Mesenchymal stem cell (in vitro differentiated cells and primary cell): Measurements from ENCODE around the gene SLC26A4.

Source experiments
- DNase-seq: peaks from one replicate; pipeline ENCODE4 v3.0.0-alpha.2; 2013
- H2AFZ ChIP-seq: one replicate; pipeline ENCODE4 v1.6.1; 2013; ENCODE audit warnings: low read depth, mild to moderate bottlenecking, control low read depth, inconsistent platforms, low read length, moderate library complexity
- H2AK5ac ChIP-seq: 2 replicates; pipeline ENCODE4 v1.6.1; 2013; ENCODE audit warnings: low read length, moderate library complexity, mild to moderate bottlenecking, inconsistent platforms; ENCODE audit not compliant: severe bottlenecking
- H2BK120ac ChIP-seq: one replicate; pipeline ENCODE4 v1.6.1; 2013; ENCODE audit warnings: low read depth, mild to moderate bottlenecking, inconsistent platforms, low read length, moderate library complexity
- H2BK12ac ChIP-seq, 2 experiments: one replicate each; pipeline ENCODE4 v1.6.1; 2013; ENCODE audit warnings: inconsistent platforms in 2 of 2, low read length in 2 of 2, mild to moderate bottlenecking in 2 of 2, moderate library complexity in 2 of 2, control low read depth in 1 of 2
- H2BK15ac ChIP-seq: one replicate; pipeline ENCODE4 v1.6.1; 2013; ENCODE audit warnings: mild to moderate bottlenecking, low read depth, inconsistent platforms; ENCODE audit not compliant: poor library complexity, severe bottlenecking
- H2BK5ac ChIP-seq: 2 replicates; pipeline ENCODE4 v1.6.1; 2013; ENCODE audit warnings: low read depth, mild to moderate bottlenecking, low read length, control low read depth, inconsistent platforms; ENCODE audit not compliant: poor library complexity, severe bottlenecking
- H3K14ac ChIP-seq, 2 experiments: one replicate each; pipeline ENCODE4 v1.6.1; 2013; ENCODE audit warnings: inconsistent platforms in 2 of 2, low read length in 2 of 2, control low read depth in 1 of 2, mild to moderate bottlenecking in 1 of 2, moderate library complexity in 1 of 2
- H3K18ac ChIP-seq, 2 experiments: one replicate each; pipeline ENCODE4 v1.6.1; 2013; ENCODE audit warnings: inconsistent platforms in 2 of 2, low read length in 2 of 2, control low read depth in 1 of 2, low read depth in 1 of 2, mild to moderate bottlenecking in 1 of 2
- H3K23ac ChIP-seq, 2 experiments: one replicate each; pipeline ENCODE4 v1.6.1; 2013; ENCODE audit warnings: inconsistent platforms in 2 of 2, low read length in 2 of 2, mild to moderate bottlenecking in 2 of 2, moderate library complexity in 2 of 2, control low read depth in 1 of 2
- H3K27ac ChIP-seq: 2 replicates; pipeline ENCODE4 v1.5.1; 2013; ENCODE audit warnings: mild to moderate bottlenecking, moderate library complexity, low read length, control low read depth, inconsistent platforms; ENCODE audit not compliant: poor library complexity, severe bottlenecking
- H3K27me3 ChIP-seq, 2 experiments: 2 replicates each; pipeline versions ENCODE4 v1.6.1 to v1.7.0; 2013; ENCODE audit warnings: low read length in 2 of 2, mild to moderate bottlenecking in 2 of 2, moderate library complexity in 2 of 2, control low read depth in 1 of 2, inconsistent platforms in 1 of 2; ENCODE audit not compliant: control insufficient read depth in 1 of 2, insufficient read depth in 1 of 2
- H3K36me3 ChIP-seq, 2 experiments: 2 replicates each; pipeline versions ENCODE4 v1.6.1 to v1.7.0; 2013; ENCODE audit warnings: low read length in 2 of 2, control low read depth in 1 of 2, inconsistent platforms in 1 of 2, low read depth in 1 of 2, mild to moderate bottlenecking in 1 of 2; ENCODE audit not compliant: insufficient read depth in 2 of 2, control insufficient read depth in 1 of 2
- H3K4ac ChIP-seq, 2 experiments: one replicate each; pipeline ENCODE4 v1.6.1; 2013; ENCODE audit warnings: inconsistent platforms in 2 of 2, low read length in 2 of 2, mild to moderate bottlenecking in 2 of 2, moderate library complexity in 2 of 2, control low read depth in 1 of 2, low read depth in 1 of 2
- H3K4me1 ChIP-seq: 2 replicates; pipeline ENCODE4 v1.6.1; 2013; ENCODE audit warnings: low read depth, low read length, control low read depth; ENCODE audit not compliant: control insufficient read depth, insufficient read depth
- H3K4me2 ChIP-seq: 2 replicates; pipeline ENCODE4 v1.6.1; 2013; ENCODE audit warnings: low read length, mild to moderate bottlenecking, inconsistent platforms; ENCODE audit not compliant: poor library complexity, severe bottlenecking
- H3K4me3 ChIP-seq, 2 experiments: 2 replicates each; pipeline versions ENCODE4 v1.5.1 to v1.7.0; 2013; ENCODE audit warnings: low read length in 2 of 2, mild to moderate bottlenecking in 2 of 2, control low read depth in 1 of 2, low read depth in 1 of 2; ENCODE audit not compliant: insufficient read depth in 1 of 2
- H3K79me1 ChIP-seq: replicated peaks from 2 replicates; pipeline ENCODE4 v1.6.1; 2013; ENCODE audit warnings: mild to moderate bottlenecking, control low read depth, low read length, inconsistent platforms; ENCODE audit not compliant: poor library complexity, severe bottlenecking
- H3K9ac ChIP-seq: 2 replicates; pipeline ENCODE4 v1.7.0; 2013; ENCODE audit warnings: mild to moderate bottlenecking, low read length, moderate library complexity
- H3K9me3 ChIP-seq: 2 replicates; pipeline ENCODE4 v1.7.0; 2013; ENCODE audit warnings: mild to moderate bottlenecking, low read length; ENCODE audit not compliant: control insufficient read depth
- H4K8ac ChIP-seq: one replicate; pipeline ENCODE4 v1.6.1; 2013; ENCODE audit warnings: inconsistent platforms, mild to moderate bottlenecking, low read length, moderate library complexity
- H4K91ac ChIP-seq: one replicate; pipeline ENCODE4 v1.6.1; 2013; ENCODE audit warnings: mild to moderate bottlenecking, low read length, inconsistent platforms
- WGBS: methylation state at CpG from one replicate; pipeline ENCODE4 v1.1.7; 2013; ENCODE audit warnings: mixed read lengths; 5-methylcytosine and 5-hydroxymethylcytosine counted together

The SLC26A4 gene

GRCh38 chr7:107687656-107688055, 27.0 kb downstream of the SLC26A4 start:
- 68% methylated on average over 3 of the region's 3 CpGs for WGBS

GRCh38 chr7:107689553-107689952, 28.9 kb downstream of the SLC26A4 start:
- H2BK15ac ChIP-seq: no peak overlapping the region
- H4K91ac ChIP-seq: no peak overlapping the region
- H2BK5ac ChIP-seq: no peak overlapping the region
- no peak overlapping the region for H3K4ac ChIP-seq
- no peaks in the 10 kb centered on the region for H3K4me1 ChIP-seq
- 96% methylated on average over 2 of the region's 2 CpGs for WGBS
- H3K4me2 ChIP-seq: no peak overlapping the region
- H2AK5ac ChIP-seq: no peak overlapping the region
- H4K8ac ChIP-seq: no peak overlapping the region
- H3K9ac ChIP-seq: no peak overlapping the region
- no peaks in the 10 kb centered on the region for H3K36me3 ChIP-seq
- H2AFZ ChIP-seq: no peak overlapping the region
- no peak overlapping the region for H3K27ac ChIP-seq
- no peak for DNase-seq
- no peak overlapping the region for H2BK120ac ChIP-seq
- no peak overlapping the region for H3K23ac ChIP-seq
- H2BK12ac ChIP-seq: no peak overlapping the region
- no peak overlapping the region for H3K4me3 ChIP-seq
- peaks cover 0 to 22% of the 10 kb centered on the region in 2 experiments for H3K27me3 ChIP-seq
- H3K9me3 ChIP-seq: no peaks in the 10 kb centered on the region
- H3K79me1 ChIP-seq: no peaks in the 10 kb centered on the region
- H3K14ac ChIP-seq: no peak overlapping the region
- H3K18ac ChIP-seq: no peak overlapping the region

More at GRCh38 chr7:107687656-107688055, 27.0 kb downstream of the SLC26A4 start:
- no peak overlapping the region for H2AK5ac ChIP-seq
- H3K18ac ChIP-seq: no peak overlapping the region
- no peak overlapping the region for H2AFZ ChIP-seq
- H3K27me3 ChIP-seq: peaks cover 0 to 5% of the 10 kb centered on the region in 2 experiments
- H3K9me3 ChIP-seq: no peaks in the 10 kb centered on the region
- no peak overlapping the region for H2BK5ac ChIP-seq
- H3K9ac ChIP-seq: no peak overlapping the region
- H3K4me1 ChIP-seq: no peaks in the 10 kb centered on the region
- H2BK15ac ChIP-seq: no peak overlapping the region
- H4K91ac ChIP-seq: no peak overlapping the region
- H3K27ac ChIP-seq: no peak overlapping the region
- DNase-seq: no peak
- no peak overlapping the region for H3K4me2 ChIP-seq
- peak overlapping the region in 1 of 2 experiments; percentile 0 for H3K23ac ChIP-seq
- no peaks in the 10 kb centered on the region for H3K79me1 ChIP-seq
- no peak overlapping the region for H2BK12ac ChIP-seq
- H3K4ac ChIP-seq: no peak overlapping the region
- H3K4me3 ChIP-seq: no peak overlapping the region
- H4K8ac ChIP-seq: no peak overlapping the region
- no peak overlapping the region for H3K14ac ChIP-seq
- H3K36me3 ChIP-seq: no peaks in the 10 kb centered on the region
- H2BK120ac ChIP-seq: no peak overlapping the region

- Histone ChIP-seq H4K8ac (no peak overlapping the region), H3K4me2 (no peak overlapping the region), H2AK5ac (no peak overlapping the region), H3K18ac (no peak overlapping the region), H2BK120ac (no peak overlapping the region), H2BK12ac (no peak overlapping the region), H3K4me3 (no peak overlapping the region), H3K4ac (no peak overlapping the region), H3K79me1 (no peaks in the 10 kb centered on the region), H2BK15ac (no peak overlapping the region), H3K9me3 (no peaks in the 10 kb centered on the region), H3K4me1 (no peaks in the 10 kb centered on the region), H2BK5ac (no peak overlapping the region), H3K27ac (no peak overlapping the region), H3K14ac (no peak overlapping the region), H4K91ac (no peak overlapping the region), H3K36me3 (no peaks in the 10 kb centered on the region), H3K27me3 (peaks cover 0 to 18% of the 10 kb centered on the region in 2 experiments), H3K9ac (no peak overlapping the region), H3K23ac (no peak overlapping the region), H2AFZ (no peak overlapping the region)
- 96% methylated on average over 7 of the region's 7 CpGs for WGBS
- no peak for DNase-seq
Measured at GRCh38 chr7:107690084-107690483, 29.5 kb downstream of the SLC26A4 start.

- no CpG with 5 or more reads among the region's 2 CpGs for WGBS
- H2BK120ac ChIP-seq: no peak overlapping the region
Measured at GRCh38 chr7:107690611-107691010, 30.0 kb downstream of the SLC26A4 start.

More at GRCh38 chr7:107690611-107691010, 30.0 kb downstream of the SLC26A4 start:
- no peak overlapping the region for H2BK5ac ChIP-seq
- no peak overlapping the region for H2AK5ac ChIP-seq
- H3K36me3 ChIP-seq: no peaks in the 10 kb centered on the region
- H3K23ac ChIP-seq: no peak overlapping the region
- no peak overlapping the region for H3K14ac ChIP-seq
- H2BK15ac ChIP-seq: no peak overlapping the region
- no peak overlapping the region for H3K4me3 ChIP-seq
- H2BK12ac ChIP-seq: no peak overlapping the region
- H3K27ac ChIP-seq: no peak overlapping the region
- H3K18ac ChIP-seq: no peak overlapping the region
- H4K91ac ChIP-seq: no peak overlapping the region
- no peaks in the 10 kb centered on the region for H3K79me1 ChIP-seq
- H3K4me2 ChIP-seq: no peak overlapping the region
- peaks cover 0 to 18% of the 10 kb centered on the region in 2 experiments for H3K27me3 ChIP-seq
- H4K8ac ChIP-seq: no peak overlapping the region
- DNase-seq: no peak
- no peak overlapping the region for H3K4ac ChIP-seq
- no peak overlapping the region for H2AFZ ChIP-seq
- H3K4me1 ChIP-seq: no peaks in the 10 kb centered on the region
- no peak overlapping the region for H3K9ac ChIP-seq
- H3K9me3 ChIP-seq: no peaks in the 10 kb centered on the region
